H1 (cell line): ENCODE results near the gene NUAK1. TPM values are rescaled to one million over a fixed set of nuclear protein-coding genes. Genes with fewer than 3 reads are reported as not detected.

Source experiments
- CTCF ChIA-PET: fragments of 300-600 bp; sonication (Branson Sonifier 250); formaldehyde crosslinking; loops from one replicate; lab custom pipeline; 2021; ENCODE audit not compliant: partially characterized antibody; lab: Charles Lee
- POLR2A ChIA-PET: fragments of 300-600 bp; sonication (Branson Sonifier 250); formaldehyde crosslinking; loops from one replicate; lab custom pipeline; 2021; ENCODE audit warnings: inconsistent platforms; ENCODE audit not compliant: partially characterized antibody; lab: Charles Lee
- DNase-seq, 2 experiments: peaks; one replicate each; pipeline versions ENCODE4 v3.0.0 to v3.0.0-alpha.2; 2010 to 2022; ENCODE audit warnings: low spot score in 2 of 2, low read depth in 1 of 2, mixed read lengths in 1 of 2
- FAIRE-seq: peaks from 2 replicates; lab custom pipeline; 2011; peaks lifted over from hg19 to GRCh38; lab: Jason Lieb, UNC
- H2AFZ ChIP-seq: 2 replicates; pipeline ENCODE4 v1.8.1; 2012; ENCODE audit warnings: low read length, inconsistent platforms
- H2AK5ac ChIP-seq: 2 replicates; pipeline ENCODE4 v1.6.1; 2013; ENCODE audit warnings: low read depth, low read length
- H2BK120ac ChIP-seq: replicated peaks from 2 replicates; pipeline ENCODE3; 2013; ENCODE audit warnings: low read depth, low read length, inconsistent platforms
- H2BK12ac ChIP-seq: 2 replicates; pipeline ENCODE4 v1.6.1; 2013; ENCODE audit warnings: low read depth, low read length
- H2BK15ac ChIP-seq: 2 replicates; pipeline ENCODE4 v1.6.1; 2013; ENCODE audit warnings: low read length
- H2BK20ac ChIP-seq: 2 replicates; pipeline ENCODE4 v1.6.1; 2013; ENCODE audit warnings: low read length
- H2BK5ac ChIP-seq: 2 replicates; pipeline ENCODE4 v1.6.1; 2013; ENCODE audit warnings: low read depth, low read length
- H3K14ac ChIP-seq: 2 replicates; pipeline ENCODE4 v1.6.1; 2013; ENCODE audit warnings: inconsistent platforms; ENCODE audit not compliant: insufficient read length
- H3K18ac ChIP-seq: 2 replicates; pipeline ENCODE4 v1.6.1; 2013; ENCODE audit warnings: low read length; ENCODE audit errors: extremely low read depth
- H3K23ac ChIP-seq: 2 replicates; pipeline ENCODE4 v1.6.1; 2013; ENCODE audit warnings: inconsistent platforms; ENCODE audit not compliant: insufficient read length
- H3K23me2 ChIP-seq: 2 replicates; pipeline ENCODE4 v1.6.1; 2013; ENCODE audit warnings: low read depth, low read length
- H3K27ac ChIP-seq: 2 replicates; pipeline ENCODE4 v1.6.1; 2011; ENCODE audit warnings: low read depth, low read length, inconsistent platforms
- H3K27me3 ChIP-seq, 4 experiments: replicated peaks in 1 of 4; 1 replicate in 1 of 4; 2 replicates in 3 of 4; pipeline versions ENCODE4 v1.6.1 to v1.8.1; 2011 to 2013; ENCODE audit warnings: low read length in 3 of 4, mild to moderate bottlenecking in 3 of 4, inconsistent platforms in 2 of 4, mixed read lengths in 2 of 4, moderate library complexity in 1 of 4; ENCODE audit not compliant: control insufficient read depth in 3 of 4, insufficient read depth in 3 of 4; ENCODE audit errors: extremely low read depth in 1 of 4
- H3K36me3 ChIP-seq, 4 experiments: 2 replicates each; pipeline versions ENCODE4 v1.6.1 to v1.8.1; 2011 to 2013; ENCODE audit warnings: mild to moderate bottlenecking in 4 of 4, low read length in 3 of 4, moderate library complexity in 2 of 4, control low read depth in 1 of 4, inconsistent platforms in 1 of 4; ENCODE audit not compliant: insufficient read depth in 4 of 4, control insufficient read depth in 2 of 4
- H3K4ac ChIP-seq: replicated peaks from 2 replicates; pipeline ENCODE3; 2013; ENCODE audit warnings: low read length, low read depth, mixed read lengths, inconsistent platforms; ENCODE audit not compliant: insufficient read length
- H3K4me1 ChIP-seq, 4 experiments: replicated peaks in 1 of 4; 1 replicate in 1 of 4; 2 replicates in 3 of 4; pipeline versions ENCODE4 v1.6.1 to v1.8.1; 2011 to 2013; ENCODE audit warnings: low read length in 3 of 4, inconsistent platforms in 2 of 4, mixed read lengths in 1 of 4; ENCODE audit not compliant: insufficient read depth in 4 of 4, control insufficient read depth in 3 of 4
- H3K4me2 ChIP-seq, 2 experiments: 2 replicates each; pipeline versions ENCODE4 v1.6.1 to v1.8.1; 2011 to 2013; ENCODE audit warnings: low read depth in 2 of 2, low read length in 2 of 2, control low read depth in 1 of 2, inconsistent platforms in 1 of 2, mild to moderate bottlenecking in 1 of 2; ENCODE audit not compliant: insufficient read depth in 1 of 2
- H3K4me3 ChIP-seq, 4 experiments: fragments of 200-600, 300-600 bp in 1 of 4; sonication (generic), shearing (Covaris generic), sonication (Bioruptor Twin) in 1 of 4; 2 replicates each; pipeline versions ENCODE4 v1.5.1 to v1.8.1; 2011 to 2016; ENCODE audit warnings: low read length in 4 of 4, low read depth in 3 of 4, control low read depth in 2 of 4, inconsistent platforms in 2 of 4, mild to moderate bottlenecking in 2 of 4, mixed read lengths in 1 of 4, moderate library complexity in 1 of 4; ENCODE audit not compliant: insufficient read depth in 2 of 4; ENCODE audit errors: extremely low read depth in 1 of 4
- H3K56ac ChIP-seq: replicated peaks from 2 replicates; pipeline ENCODE3; 2013; ENCODE audit warnings: low read depth, mild to moderate bottlenecking, mixed read lengths, low read length, inconsistent platforms; ENCODE audit not compliant: insufficient read length
- H3K79me1 ChIP-seq: 2 replicates; pipeline ENCODE4 v1.6.1; 2013; ENCODE audit warnings: low read depth, low read length, control low read depth
- H3K79me2 ChIP-seq, 2 experiments: 2 replicates each; pipeline versions ENCODE4 v1.6.1 to v1.8.1; 2012 to 2013; ENCODE audit warnings: low read length in 2 of 2, mild to moderate bottlenecking in 2 of 2, inconsistent platforms in 1 of 2; ENCODE audit not compliant: insufficient read depth in 2 of 2, control insufficient read depth in 1 of 2
- H3K9ac ChIP-seq, 4 experiments: replicated peaks in 1 of 4; 1 replicate in 1 of 4; 2 replicates in 3 of 4; pipeline versions ENCODE4 v1.6.1 to v1.8.1; 2011 to 2013; ENCODE audit warnings: low read depth in 3 of 4, low read length in 3 of 4, control low read depth in 2 of 4, mild to moderate bottlenecking in 2 of 4, moderate library complexity in 2 of 4, inconsistent platforms in 1 of 4; ENCODE audit errors: extremely low read depth in 1 of 4
- H3K9me3 ChIP-seq, 2 experiments: 2 replicates each; pipeline versions ENCODE4 v1.6.1 to v1.8.1; 2012 to 2013; ENCODE audit warnings: mild to moderate bottlenecking in 2 of 2, moderate library complexity in 2 of 2, control low read depth in 1 of 2, inconsistent platforms in 1 of 2, low read depth in 1 of 2, low read length in 1 of 2, mixed read lengths in 1 of 2; ENCODE audit not compliant: insufficient read depth in 2 of 2
- H4K20me1 ChIP-seq, 2 experiments: replicated peaks in 1 of 2; 2 replicates each; pipeline versions ENCODE3 to v1.8.1; 2011 to 2013; ENCODE audit warnings: inconsistent platforms in 2 of 2, low read length in 2 of 2, mild to moderate bottlenecking in 1 of 2; ENCODE audit not compliant: insufficient read depth in 2 of 2, control insufficient read depth in 1 of 2
- H4K5ac ChIP-seq: 2 replicates; pipeline ENCODE4 v1.6.1; 2013; ENCODE audit warnings: low read length, low read depth, mixed read lengths, inconsistent platforms; ENCODE audit not compliant: insufficient read length
- H4K8ac ChIP-seq: 2 replicates; pipeline ENCODE4 v1.8.0; 2013; ENCODE audit warnings: mild to moderate bottlenecking, moderate library complexity, low read length, inconsistent platforms; ENCODE audit not compliant: insufficient read depth; ENCODE audit errors: extremely low read depth
- H4K91ac ChIP-seq: replicated peaks from 2 replicates; pipeline ENCODE3; 2013; ENCODE audit warnings: low read length, mixed read lengths, inconsistent platforms; ENCODE audit not compliant: insufficient read length
- CHD1 ChIP-seq: IDR thresholded peaks from 2 replicates; pipeline ENCODE4 v1.6.1; 2012; ENCODE audit warnings: low read depth, low read length, improper control_type of control experiment
- CTBP2 ChIP-seq: IDR thresholded peaks from 2 replicates; pipeline ENCODE4 v1.7.0; 2011; ENCODE audit warnings: borderline replicate concordance, mild to moderate bottlenecking, moderate library complexity, mixed read lengths, low read length; ENCODE audit not compliant: insufficient read depth, insufficient read length
- CTCF ChIP-seq, 3 experiments: IDR thresholded peaks; 1 replicate in 2 of 3; 2 replicates in 1 of 3; pipeline versions ENCODE4 v1.5.1 to v1.6.1; 2011; ENCODE audit warnings: low read length in 3 of 3, mild to moderate bottlenecking in 3 of 3, inconsistent platforms in 2 of 3, low read depth in 1 of 3, moderate library complexity in 1 of 3; ENCODE audit not compliant: insufficient read depth in 1 of 3; ENCODE audit errors: control extremely low read depth in 1 of 3
- EZH2 ChIP-seq: fragments of 200-600 bp; sonication (generic); IDR thresholded peaks from 2 replicates; pipeline ENCODE4 v1.7.1; 2012; ENCODE audit warnings: low read depth, mild to moderate bottlenecking, moderate library complexity, low read length, inconsistent platforms; ENCODE audit not compliant: severe bottlenecking
- GABPA ChIP-seq: IDR thresholded peaks from 2 replicates; pipeline ENCODE4 v1.6.1; 2011; ENCODE audit warnings: mild to moderate bottlenecking, low read length, moderate library complexity, borderline replicate concordance; ENCODE audit not compliant: insufficient read depth
- KDM1A ChIP-seq: fragments of 200-600, 300-600 bp; sonication (generic); IDR thresholded peaks from 2 replicates; pipeline ENCODE4 v1.7.1; 2016; ENCODE audit warnings: mild to moderate bottlenecking, low read length, borderline replicate concordance
- POLR2A ChIP-seq, 2 experiments: IDR thresholded peaks; 1 replicate in 1 of 2; 2 replicates in 1 of 2; pipeline ENCODE4 v1.6.1; 2011; ENCODE audit warnings: low read depth in 2 of 2, low read length in 2 of 2, mild to moderate bottlenecking in 2 of 2; ENCODE audit errors: control extremely low read depth in 1 of 2
- POU5F1 ChIP-seq: IDR thresholded peaks from 2 replicates; pipeline ENCODE4 v1.6.1; 2011; ENCODE audit warnings: low read depth, mild to moderate bottlenecking, low read length, moderate library complexity
- TAF1 ChIP-seq: IDR thresholded peaks from 2 replicates; pipeline ENCODE4 v1.6.1; 2011; ENCODE audit warnings: mild to moderate bottlenecking, low read depth, low read length
- TCF12 ChIP-seq: IDR thresholded peaks from 2 replicates; pipeline ENCODE4 v1.6.1; 2011; ENCODE audit warnings: low read depth, mild to moderate bottlenecking, low read length
- USF2 ChIP-seq: IDR thresholded peaks from 2 replicates; pipeline ENCODE4 v1.6.1; 2011; ENCODE audit warnings: low read length, improper control_type of control experiment
- WGBS, 2 experiments: shearing (Covaris generic) in 1 of 2; methylation state at CpG; one replicate each; pipeline versions ENCODE4 v1.1.6 to v1.1.7; 2013 to 2015; ENCODE audit warnings: low lambda C conversion rate in 2 of 2, mixed read lengths in 2 of 2, inconsistent platforms in 1 of 2, low coverage in 1 of 2, missing lambda C conversion rate in 1 of 2; ENCODE audit not compliant: insufficient replicate concordance in 2 of 2, insufficient coverage in 1 of 2, insufficient read length in 1 of 2; ENCODE audit errors: extremely low coverage in 1 of 2, missing lambda C conversion rate in 1 of 2; 5-methylcytosine and 5-hydroxymethylcytosine counted together
- polyA plus RNA-seq, 7 experiments: library from polyadenylated mRNA; depleted of rRNA in 3 of 7; stranded (reverse) in 5 of 7; unstranded in 2 of 7; fragments of >200 nt in 5 of 7; fragments of 200-250 nt in 2 of 7; gene quantifications; 1 replicate in 5 of 7; 2 replicates in 1 of 7; 4 replicates in 1 of 7; pipeline versions ENCODE4 v1.2.1 to v1.2.3, GENCODE V29; 2011 to 2013; ENCODE audit warnings: missing spikeins in 2 of 7, mixed read lengths in 2 of 7
- total RNA-seq: library from RNA; stranded (reverse); fragmentation: NEBNext Ultra II Directional; extraction: Animal tissue kit (Norgen Biotek cat#: 25700); gene quantifications from 2 replicates; pipeline ENCODE4 v1.2.1, GENCODE V29; 2021

The NUAK1 gene
- total and polyA plus RNA-seq, 2 of the 8 experiments (the other 6 are each of a cell fraction or from before 2014, with no cell fraction given) = 6.7 to 18.2 TPM

GRCh38 chr12:106046947-106047346, 91.8 kb downstream of the NUAK1 start:
- Histone ChIP-seq H2BK120ac (no peak overlapping the region), H3K4me2 (no peak overlapping the region), H2AFZ (no peak overlapping the region), H2AK5ac (no peak overlapping the region), H2BK15ac (no peak overlapping the region), H3K23me2 (no peaks in the 10 kb centered on the region), H3K36me3 (no peaks in the 10 kb centered on the region), H4K5ac (no peak overlapping the region), H3K9me3 (no peaks in the 10 kb centered on the region), H3K27ac (no peak overlapping the region), H4K8ac (no peak overlapping the region), H3K4ac (no peak overlapping the region), H2BK20ac (no peak overlapping the region), H3K9ac (no peak overlapping the region), H3K79me2 (no peaks in the 10 kb centered on the region), H4K20me1 (no peaks in the 10 kb centered on the region), H2BK5ac (no peak overlapping the region), H3K56ac (no peak overlapping the region), H3K23ac (no peak overlapping the region), H3K4me3 (no peak overlapping the region), H3K79me1 (no peaks in the 10 kb centered on the region), H3K4me1 (no peaks in the 10 kb centered on the region), H4K91ac (no peak overlapping the region), H3K14ac (no peak overlapping the region), H3K18ac (no peak overlapping the region), H2BK12ac (no peak overlapping the region), H3K27me3 (no peaks in the 10 kb centered on the region)
- WGBS, 2 experiments = 85% methylated on average over 2 of the region's 2 CpGs; no CpG with 5 or more reads in 1 of the 2 experiments
- FAIRE-seq (no peak), DNase-seq (no peak)
- CTCF ChIA-PET = interaction anchor here (1.3 to 1.6 kb wide), 3 partner anchors 88 to 627 kb away, joined by 3 to 4 read pairs (median 3); no protein-coding TSS in a partner anchor
- POLR2A ChIA-PET = interaction anchor here (1.1 to 1.2 kb wide), 2 partner anchors 19 to 91 kb away, joined by 3 read pairs; no protein-coding TSS in a partner anchor
- TF ChIP-seq TAF1 (no peak), CHD1 (no peak), TCF12 (no peak), KDM1A (no peak), POU5F1 (no peak), CTCF (IDR thresholded peaks at IDR 0.05; ENCODE audit: control extremely low read depth in 1 of 3, insufficient read depth in 1 of 3, low read depth in 1 of 3, low read length in 3 of 3) (no peak), CTBP2 (no peak), GABPA (no peak), USF2 (no peak), POLR2A (IDR thresholded peaks at IDR 0.05; ENCODE audit: control extremely low read depth in 1 of 2, low read depth in 2 of 2, low read length in 2 of 2) (no peak), EZH2 (no peak)
